ENCODE measurements around the gene HES7.

GRCh38 chr17:8160224-8160577 is 36.3 kb upstream of the HES7 start:
- TF ChIP-seq CTCF (IDR thresholded peaks at IDR 0.05) (no peak), POLR2AphosphoS5 (IDR thresholded peaks at IDR 0.05) (no peak)

Data from stomach (tissue), 4 donors.